Spleen (tissue), 11 donors: Measurements from ENCODE around the gene PKM. TPM values are rescaled to one million over a fixed set of nuclear protein-coding genes. Genes with fewer than 3 reads are reported as not detected.

Source experiments
- DNase-seq: peaks from one replicate; pipeline ENCODE4 v3.0.0-alpha.2; 2020
- H3K27ac ChIP-seq, 8 donors: fragments of 200-600 bp; sonication (generic) in 7 of 8; 1 replicate in 4 of 8; 2 replicates in 4 of 8; pipeline versions ENCODE4 v1.5.0 to v1.8.0; 2016 to 2021; ENCODE audit warnings: inconsistent platforms in 4 of 8, mild to moderate bottlenecking in 4 of 8, moderate library complexity in 1 of 8
- H3K27me3 ChIP-seq, 7 donors: fragments of 200-600 bp; sonication (generic) in 6 of 7; replicated peaks in 1 of 7; 1 replicate in 4 of 7; 2 replicates in 3 of 7; pipeline versions ENCODE4 v1.5.0 to v1.8.0; 2016 to 2021; ENCODE audit warnings: inconsistent platforms in 3 of 7, mild to moderate bottlenecking in 1 of 7
- H3K36me3 ChIP-seq, 6 donors: fragments of 200-600 bp; sonication (generic) in 5 of 6; 1 replicate in 4 of 6; 2 replicates in 2 of 6; pipeline versions ENCODE4 v1.5.0 to v1.8.0; 2016 to 2021; ENCODE audit warnings: inconsistent platforms in 2 of 6
- H3K4me1 ChIP-seq, 6 donors: fragments of 200-600 bp; sonication (generic) in 5 of 6; 1 replicate in 3 of 6; 2 replicates in 3 of 6; pipeline versions ENCODE4 v1.5.0 to v1.8.0; 2016 to 2021; ENCODE audit warnings: inconsistent platforms in 3 of 6
- H3K4me3 ChIP-seq, 8 donors: fragments of 200-600 bp; sonication (generic) in 7 of 8; 1 replicate in 4 of 8; 2 replicates in 4 of 8; pipeline versions ENCODE4 v1.5.0 to v1.8.0; 2016 to 2021; ENCODE audit warnings: inconsistent platforms in 4 of 8, mild to moderate bottlenecking in 4 of 8, moderate library complexity in 2 of 8
- H3K9me3 ChIP-seq, 8 donors: fragments of 200-600 bp; sonication (generic) in 7 of 8; 1 replicate in 4 of 8; 2 replicates in 4 of 8; pipeline versions ENCODE4 v1.5.0 to v1.8.0; 2016 to 2021; ENCODE audit warnings: inconsistent platforms in 4 of 8
- POLR2A ChIP-seq, 3 donors: fragments of 450-650 bp; IDR thresholded peaks; one replicate each; pipeline ENCODE4 v1.5.1; 2017; ENCODE audit warnings: antibody characterized with exemption in 3 of 3, mild to moderate bottlenecking in 1 of 3
- POLR2AphosphoS5 ChIP-seq, 3 donors: sonication (generic); formaldehyde crosslinking; IDR thresholded peaks; one replicate each; pipeline ENCODE4 v1.5.1; 2017; ENCODE audit warnings: antibody characterized with exemption in 3 of 3
- WGBS, 5 donors: extraction: QIAGEN DNeasy Blood & Tissue Kit in 3 of 5; methylation state at CpG; one replicate each; pipeline versions ENCODE4 v1.1.5 to v1.1.7; 2013 to 2018; 5-methylcytosine and 5-hydroxymethylcytosine counted together
- intact Hi-C: fragments of 100-400 bp; cut with DNase I; formaldehyde crosslinking; loops from one replicate; pipeline ENCODE4 v1.15.0; 2023; ENCODE audit warnings: low total_unique reads
- polyA plus RNA-seq, 3 donors: library from polyadenylated mRNA; stranded (reverse); fragments of 200-250 nt; gene quantifications; one replicate each; pipeline ENCODE4 v1.2.1, GENCODE V29; 2013
- total RNA-seq, 7 donors: library from RNA; depleted of rRNA in 3 of 7; stranded (reverse); fragments of >200 nt in 3 of 7; fragmentation: NEBNext Ultra II Directional in 4 of 7; extraction: Animal tissue kit (Norgen Biotek cat#: 25700) in 4 of 7; gene quantifications; one replicate each; pipeline versions ENCODE4 v1.1.0 to v1.2.1, GENCODE V29; 2016 to 2021
- TF ChIP-seq, protein P1 (sequence below), 11 experiments: fragments of 200-600 bp in 7 of 11; fragments of 450-650 bp in 4 of 11; sonication (generic) in 4 of 11; IDR thresholded peaks in 8 of 11; conservative IDR thresholded peaks in 3 of 11; 1 replicate in 7 of 11; 2 replicates in 4 of 11; pipeline versions ENCODE4 v1.4.0 to v1.8.0; 2016 to 2021; ENCODE audit warnings: antibody characterized with exemption in 11 of 11, inconsistent platforms in 4 of 11, mild to moderate bottlenecking in 1 of 11
- donor health status: healthy with polysubstance abuse.
- donor health status: DM: no; HTN: no; CAD: no; lungs with moderate emphysema.
- donor health status: DM: no; HTN: no; CAD: no.
- donor health status: Bipolar disorder and iron deficiency.
- donor health status: healthy.
- donor health status: DM: no; HTN: no; CAD: no.
- donor health status: DM: yes; HTN: yes; CAD: no.

Gene PKM
- total and polyA plus RNA-seq, 10 donors = 156 to 543 (median 347) TPM

DNA sequence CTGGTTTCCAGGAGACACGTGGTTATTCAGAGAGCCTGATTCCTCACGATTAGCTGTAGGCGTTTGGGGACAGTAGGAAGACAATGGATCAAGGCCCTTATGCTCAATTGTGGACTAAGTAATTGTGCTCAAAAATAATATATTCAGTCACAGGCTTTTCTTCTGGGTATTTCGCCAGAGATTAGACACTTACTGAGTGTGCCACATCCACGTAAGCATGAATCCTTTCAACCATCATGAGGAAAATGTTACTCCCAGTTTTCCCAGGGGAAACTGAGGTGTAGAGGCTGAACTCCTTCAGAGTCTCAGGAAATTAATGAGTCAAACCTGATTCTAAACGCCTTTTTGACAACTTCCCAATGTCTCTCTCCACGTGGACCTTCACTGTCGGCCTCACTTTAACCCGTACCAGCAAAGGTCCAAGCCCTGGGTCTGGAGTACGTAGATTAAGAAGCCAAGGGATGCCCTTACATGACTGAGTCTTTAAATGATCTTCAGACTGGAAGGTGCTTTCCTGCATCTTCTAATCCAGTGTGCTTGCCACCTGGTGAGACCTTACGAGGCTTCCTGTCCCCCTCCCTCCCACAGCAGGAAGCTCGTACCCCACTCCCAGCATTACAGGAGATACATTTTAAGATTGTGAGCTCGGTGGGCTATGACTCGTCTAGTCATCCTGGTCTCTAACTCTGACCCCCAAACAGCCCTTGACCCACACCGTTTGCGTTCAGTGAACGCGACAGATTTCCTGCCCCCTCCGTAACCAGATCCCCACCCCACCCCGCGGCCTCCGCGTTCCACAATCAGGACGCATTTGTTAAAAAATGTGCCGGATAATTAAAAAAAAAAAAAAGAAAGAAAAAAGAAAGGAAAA is 1.7 kb downstream of the PKM start:
- DNase-seq = no peak
- 7 to 14% (median 7%) methylated on average over 25 of the region's 25 CpGs for WGBS, 5 donors
- Histone ChIP-seq H3K4me1 (peaks cover 28 to 82% (median 58%) of the 10 kb centered on the region in 6 donors), H3K36me3 (peaks cover 0 to 9% (median 0%) of the 10 kb centered on the region in 6 donors), H3K27me3 (no peaks in the 10 kb centered on the region), H3K9me3 (no peaks in the 10 kb centered on the region), H3K4me3 (peak overlapping the region; percentile 92 to 100 (median 98)), H3K27ac (peak overlapping the region; percentile 89 to 99 (median 97))
- intact Hi-C loops = no loop called here
- TF ChIP-seq POLR2AphosphoS5 (IDR thresholded peaks at IDR 0.05) = no peak
- no peak for TF ChIP-seq POLR2A (IDR thresholded peaks at IDR 0.05)
- TF ChIP-seq, protein P1, sequence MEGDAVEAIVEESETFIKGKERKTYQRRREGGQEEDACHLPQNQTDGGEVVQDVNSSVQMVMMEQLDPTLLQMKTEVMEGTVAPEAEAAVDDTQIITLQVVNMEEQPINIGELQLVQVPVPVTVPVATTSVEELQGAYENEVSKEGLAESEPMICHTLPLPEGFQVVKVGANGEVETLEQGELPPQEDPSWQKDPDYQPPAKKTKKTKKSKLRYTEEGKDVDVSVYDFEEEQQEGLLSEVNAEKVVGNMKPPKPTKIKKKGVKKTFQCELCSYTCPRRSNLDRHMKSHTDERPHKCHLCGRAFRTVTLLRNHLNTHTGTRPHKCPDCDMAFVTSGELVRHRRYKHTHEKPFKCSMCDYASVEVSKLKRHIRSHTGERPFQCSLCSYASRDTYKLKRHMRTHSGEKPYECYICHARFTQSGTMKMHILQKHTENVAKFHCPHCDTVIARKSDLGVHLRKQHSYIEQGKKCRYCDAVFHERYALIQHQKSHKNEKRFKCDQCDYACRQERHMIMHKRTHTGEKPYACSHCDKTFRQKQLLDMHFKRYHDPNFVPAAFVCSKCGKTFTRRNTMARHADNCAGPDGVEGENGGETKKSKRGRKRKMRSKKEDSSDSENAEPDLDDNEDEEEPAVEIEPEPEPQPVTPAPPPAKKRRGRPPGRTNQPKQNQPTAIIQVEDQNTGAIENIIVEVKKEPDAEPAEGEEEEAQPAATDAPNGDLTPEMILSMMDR (IDR thresholded peaks at IDR 0.05 in 8 of 11, conservative IDR thresholded peaks at IDR 0.05 in 3 of 11) = no peak

DNA sequence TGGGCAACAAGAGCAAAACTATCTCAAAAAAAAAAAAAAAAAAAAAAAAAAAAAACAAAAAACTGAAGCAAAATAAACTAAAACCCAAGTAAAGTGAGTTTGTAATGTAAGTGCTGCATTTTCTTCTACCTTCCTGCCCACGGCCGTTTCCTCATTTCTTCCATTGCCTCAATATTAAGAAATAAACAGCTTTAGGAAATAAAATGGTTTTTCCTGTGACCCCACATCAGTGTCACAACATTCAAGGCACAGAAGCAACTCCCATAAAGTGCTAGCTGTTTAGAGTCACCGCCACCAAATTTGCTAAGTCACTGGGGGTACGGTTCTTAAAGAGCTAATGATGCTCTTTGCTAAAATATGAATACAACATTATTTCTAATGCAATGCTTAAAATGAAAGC is 3.3 kb downstream of the PKM start:
- peaks cover 0 to 25% (median 0%) of the 10 kb centered on the region in 6 donors for H3K36me3 ChIP-seq
- peaks cover 28 to 87% (median 68%) of the 10 kb centered on the region in 6 donors for H3K4me1 ChIP-seq
- intact Hi-C loops = no loop called here
- no peaks in the 10 kb centered on the region for H3K27me3 ChIP-seq
- peak overlapping the region in 6 of 8 donors; percentile 92 to 100 (median 98) for H3K4me3 ChIP-seq
- TF ChIP-seq POLR2A (IDR thresholded peaks at IDR 0.05) = no peak
- 19 to 41% (median 31%) methylated on average over 4 of the region's 4 CpGs for WGBS, 5 donors
- H3K27ac ChIP-seq = peak overlapping the region; percentile 89 to 99 (median 97)
- DNase-seq = no peak
- H3K9me3 ChIP-seq = no peaks in the 10 kb centered on the region

DNA sequence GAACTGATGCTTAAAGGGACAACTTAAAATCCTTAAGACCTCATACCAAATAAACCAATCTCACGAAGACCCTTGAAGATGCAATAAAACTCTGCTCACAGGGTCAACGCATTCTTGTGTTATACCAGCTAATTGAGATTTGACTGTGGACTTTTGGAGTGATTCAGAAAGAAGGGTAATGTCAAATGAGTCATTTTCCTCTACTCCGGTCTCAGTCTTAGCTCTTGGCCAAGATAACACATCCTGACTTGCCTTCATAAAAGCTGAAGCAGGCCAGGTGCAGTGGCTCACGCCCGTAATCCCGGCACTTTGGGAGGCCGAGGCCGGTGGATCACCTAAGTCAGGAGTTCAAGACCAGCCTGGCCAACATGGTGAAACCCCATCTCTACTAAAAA is 3.8 kb downstream of the PKM start:
- no peak for TF ChIP-seq POLR2AphosphoS5 (IDR thresholded peaks at IDR 0.05)
- Histone ChIP-seq H3K27me3 (no peaks in the 10 kb centered on the region), H3K27ac (peak overlapping the region; percentile 28 to 99 (median 97)), H3K9me3 (no peaks in the 10 kb centered on the region), H3K4me1 (peaks cover 28 to 87% (median 68%) of the 10 kb centered on the region in 6 donors), H3K36me3 (peaks cover 0 to 30% (median 0%) of the 10 kb centered on the region in 6 donors), H3K4me3 (peak overlapping the region in 4 of 8 donors; percentile 6 to 99 (median 53))
- intact Hi-C loops = no loop called here
- 29 to 58% (median 38%) methylated on average over 8 of the region's 8 CpGs for WGBS, 5 donors
- no peak for DNase-seq

DNA sequence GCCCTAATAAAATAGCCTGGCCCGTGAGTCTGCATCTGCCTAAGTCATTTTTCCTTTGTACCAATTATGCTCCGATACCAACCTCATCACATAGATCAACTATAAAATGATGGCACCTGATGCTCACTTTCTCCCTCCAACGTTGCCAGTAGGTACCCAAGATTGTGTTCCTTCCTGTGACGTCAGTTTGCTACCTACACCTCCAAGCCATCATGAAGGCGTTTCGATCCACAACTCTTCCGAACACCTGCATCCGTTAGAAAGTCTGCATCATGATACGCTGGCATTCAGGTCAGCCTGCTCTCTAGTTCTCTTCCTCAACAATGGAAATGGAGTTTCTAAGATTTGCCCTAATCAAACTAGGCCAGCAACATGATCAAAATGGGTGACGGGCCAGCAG is 7.7 kb downstream of the PKM start:
- WGBS, 5 donors = 88 to 94% (median 90%) methylated on average over 10 of the region's 10 CpGs
- Histone ChIP-seq H3K9me3 (no peaks in the 10 kb centered on the region), H3K4me3 (no peak overlapping the region), H3K27me3 (no peaks in the 10 kb centered on the region), H3K27ac (peak overlapping the region in 1 of 8 donors; percentile 74), H3K36me3 (peaks cover 0 to 65% (median 15%) of the 10 kb centered on the region in 6 donors), H3K4me1 (peaks cover 21 to 91% (median 66%) of the 10 kb centered on the region in 6 donors)
- no peak for TF ChIP-seq POLR2A (IDR thresholded peaks at IDR 0.05)
- no peak for DNase-seq
- intact Hi-C loops = no loop called here

DNA sequence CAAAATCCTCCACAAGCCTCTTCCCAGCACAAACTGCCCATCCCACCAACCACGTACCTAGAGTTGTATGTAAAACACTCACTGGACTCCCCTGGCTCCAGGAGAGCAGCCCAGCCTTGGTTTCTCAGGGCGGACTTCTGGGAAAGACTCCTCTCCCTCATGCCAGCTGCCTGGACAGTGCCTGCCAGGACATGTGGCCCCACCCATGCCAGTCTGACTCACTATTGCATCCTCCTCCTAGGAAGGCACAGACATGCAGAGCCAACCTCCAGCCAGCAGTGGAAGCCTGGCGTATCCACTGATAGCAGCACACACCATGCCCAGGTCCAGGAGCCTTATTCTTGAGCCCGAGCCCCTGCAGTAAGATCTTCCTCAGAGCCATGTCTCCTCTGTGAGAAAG is 8.6 kb downstream of the PKM start:
- TF ChIP-seq POLR2AphosphoS5 (IDR thresholded peaks at IDR 0.05) (peak; percentile 48 to 56 (median 52)), POLR2A (IDR thresholded peaks at IDR 0.05) (no peak)
- TF ChIP-seq, protein P1 (IDR thresholded peaks at IDR 0.05 in 8 of 11, conservative IDR thresholded peaks at IDR 0.05 in 3 of 11) = no peak
- Histone ChIP-seq H3K4me1 (peaks cover 15 to 82% (median 57%) of the 10 kb centered on the region in 6 donors), H3K4me3 (no peak overlapping the region), H3K27me3 (no peaks in the 10 kb centered on the region), H3K9me3 (no peaks in the 10 kb centered on the region), H3K27ac (peak overlapping the region in 6 of 8 donors; percentile 22 to 74 (median 52)), H3K36me3 (peaks cover 0 to 74% (median 24%) of the 10 kb centered on the region in 6 donors)
- 73 to 80% (median 77%) methylated on average over 4 of the region's 4 CpGs for WGBS, 5 donors
- no peak for DNase-seq
- intact Hi-C loops = no loop called here
